GM06990 (cell line): Measurements from ENCODE around the gene CD300LF.
A peak's percentile ranks its signal among the peaks of the same experiment; 100 is the strongest.

Source experiments
- DNase-seq: peaks from one replicate; pipeline ENCODE4 v3.0.0-alpha.2; 2011; ENCODE audit not compliant: insufficient read length; ENCODE audit errors: extremely low read depth
- H3K27me3 ChIP-seq: replicated peaks from 2 replicates; pipeline ENCODE4 v1.6.0; 2011; ENCODE audit warnings: low read length; ENCODE audit not compliant: control insufficient read depth, insufficient read depth
- H3K36me3 ChIP-seq: 2 replicates; pipeline ENCODE4 v1.5.1; 2011; ENCODE audit warnings: low read length; ENCODE audit not compliant: control insufficient read depth, insufficient read depth
- H3K4me3 ChIP-seq: replicated peaks from 2 replicates; pipeline ENCODE4 v1.5.1; 2011; ENCODE audit warnings: low read depth, mild to moderate bottlenecking, control low read depth, low read length
- TF ChIP-seq, protein P1 (sequence below): IDR thresholded peaks from 2 replicates; pipeline ENCODE4 v1.5.1; 2011; ENCODE audit warnings: low read length, control low read depth, mild to moderate bottlenecking, inconsistent platforms; ENCODE audit not compliant: insufficient read depth, poor library complexity, severe bottlenecking

CD300LF gene

DNA sequence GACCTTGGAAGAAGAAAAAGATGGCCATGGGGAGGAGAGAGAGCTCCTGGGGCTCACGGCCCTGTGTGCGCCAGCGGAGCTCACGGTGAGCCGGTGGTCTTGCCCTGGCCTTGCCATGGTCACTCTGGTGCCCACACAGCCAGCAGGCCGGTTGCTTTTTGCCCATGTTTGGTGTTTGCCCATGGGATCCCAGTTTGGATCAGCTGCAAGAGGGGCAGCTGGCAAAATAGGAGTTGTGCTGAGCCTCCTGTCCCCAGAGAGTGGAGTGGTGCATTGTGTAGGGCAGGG, 37.3 kb upstream of the CD300LF start:
- TF ChIP-seq, protein P1, sequence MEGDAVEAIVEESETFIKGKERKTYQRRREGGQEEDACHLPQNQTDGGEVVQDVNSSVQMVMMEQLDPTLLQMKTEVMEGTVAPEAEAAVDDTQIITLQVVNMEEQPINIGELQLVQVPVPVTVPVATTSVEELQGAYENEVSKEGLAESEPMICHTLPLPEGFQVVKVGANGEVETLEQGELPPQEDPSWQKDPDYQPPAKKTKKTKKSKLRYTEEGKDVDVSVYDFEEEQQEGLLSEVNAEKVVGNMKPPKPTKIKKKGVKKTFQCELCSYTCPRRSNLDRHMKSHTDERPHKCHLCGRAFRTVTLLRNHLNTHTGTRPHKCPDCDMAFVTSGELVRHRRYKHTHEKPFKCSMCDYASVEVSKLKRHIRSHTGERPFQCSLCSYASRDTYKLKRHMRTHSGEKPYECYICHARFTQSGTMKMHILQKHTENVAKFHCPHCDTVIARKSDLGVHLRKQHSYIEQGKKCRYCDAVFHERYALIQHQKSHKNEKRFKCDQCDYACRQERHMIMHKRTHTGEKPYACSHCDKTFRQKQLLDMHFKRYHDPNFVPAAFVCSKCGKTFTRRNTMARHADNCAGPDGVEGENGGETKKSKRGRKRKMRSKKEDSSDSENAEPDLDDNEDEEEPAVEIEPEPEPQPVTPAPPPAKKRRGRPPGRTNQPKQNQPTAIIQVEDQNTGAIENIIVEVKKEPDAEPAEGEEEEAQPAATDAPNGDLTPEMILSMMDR = no peak
- DNase-seq = no peak
- Histone ChIP-seq H3K36me3 (no peaks in the 10 kb centered on the region; the same call in 1 of the 2 replicates), H3K4me3 (peak overlapping the region; percentile 92), H3K27me3 (no peaks in the 10 kb centered on the region)

DNA sequence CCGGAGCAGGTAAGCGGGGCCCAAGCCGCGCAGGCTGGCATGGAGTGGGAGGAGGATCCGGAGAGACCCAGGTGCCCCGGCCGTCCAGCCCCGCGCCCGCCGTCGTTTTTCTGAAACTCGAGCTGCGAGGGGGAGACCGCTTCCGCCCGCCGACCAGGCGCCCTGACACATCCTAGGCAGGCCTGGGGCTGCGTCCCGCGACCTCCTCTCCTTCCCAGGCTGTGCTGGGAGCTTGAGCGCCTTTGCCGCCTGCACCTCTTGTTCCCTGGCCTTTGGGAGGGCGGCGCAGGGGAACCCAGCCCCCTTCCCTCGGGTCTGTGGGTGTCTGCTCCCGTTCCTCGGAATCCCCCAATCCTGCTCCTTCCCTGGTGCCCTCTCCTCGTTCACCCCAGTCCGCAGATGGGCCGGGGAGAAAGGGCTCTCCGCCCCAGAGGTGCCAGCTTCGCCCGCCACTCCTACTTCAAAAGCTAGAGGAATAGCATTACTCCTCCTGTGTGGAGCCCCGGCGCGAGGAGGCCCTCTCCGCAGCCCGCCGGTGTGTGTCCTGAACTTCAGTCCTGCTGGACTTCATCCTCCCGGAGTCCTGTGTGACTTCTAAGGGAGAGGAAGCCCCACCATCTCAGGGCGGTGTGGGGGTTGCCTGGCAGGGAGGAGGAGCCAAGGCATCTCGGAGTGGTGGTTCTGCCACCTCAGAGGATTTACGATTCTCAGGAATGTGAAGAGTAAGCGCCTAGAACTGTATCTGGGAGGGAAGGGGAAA, 36.7 kb upstream of the CD300LF start:
- no peak for DNase-seq
- TF ChIP-seq, protein P1 = no peak
- Histone ChIP-seq H3K36me3 (no peaks in the 10 kb centered on the region; the same call in 1 of the 2 replicates), H3K4me3 (peak overlapping the region; percentile 92), H3K27me3 (no peaks in the 10 kb centered on the region)

DNA sequence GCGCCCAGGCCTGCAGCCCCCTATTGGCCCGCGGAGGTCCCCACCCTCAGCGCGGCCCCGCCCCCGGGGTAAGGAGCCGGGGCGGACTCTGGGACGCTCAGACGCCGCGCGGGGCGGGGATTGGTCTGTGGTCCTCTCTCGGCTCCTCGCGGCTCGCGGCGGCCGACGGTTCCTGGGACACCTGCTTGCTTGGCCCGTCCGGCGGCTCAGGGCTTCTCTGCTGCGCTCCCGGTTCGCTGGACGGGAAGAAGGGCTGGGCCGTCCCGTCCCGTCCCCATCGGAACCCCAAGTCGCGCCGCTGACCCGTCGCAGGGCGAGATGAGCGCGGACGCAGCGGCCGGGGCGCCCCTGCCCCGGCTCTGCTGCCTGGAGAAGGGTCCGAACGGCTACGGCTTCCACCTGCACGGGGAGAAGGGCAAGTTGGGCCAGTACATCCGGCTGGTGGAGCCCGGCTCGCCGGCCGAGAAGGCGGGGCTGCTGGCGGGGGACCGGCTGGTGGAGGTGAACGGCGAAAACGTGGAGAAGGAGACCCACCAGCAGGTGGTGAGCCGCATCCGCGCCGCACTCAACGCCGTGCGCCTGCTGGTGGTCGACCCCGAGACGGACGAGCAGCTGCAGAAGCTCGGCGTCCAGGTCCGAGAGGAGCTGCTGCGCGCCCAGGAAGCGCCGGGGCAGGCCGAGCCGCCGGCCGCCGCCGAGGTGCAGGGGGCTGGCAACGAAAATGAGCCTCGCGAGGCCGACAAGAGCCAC, 36.0 kb upstream of the CD300LF start, which contains the start of gene NHERF1:
NHERF1 (plus strand) TSS at position 100 of the 750 bp plus-strand sequence; CDS start at position 319, 219 bp downstream.
- DNase-seq = peak; percentile 97
- TF ChIP-seq, protein P1 = peak; percentile 15
- Histone ChIP-seq H3K27me3 (no peaks in the 10 kb centered on the region), H3K36me3 (no peaks in the 10 kb centered on the region), H3K4me3 (peak within 1 kb of the TSS; percentile 92)

DNA sequence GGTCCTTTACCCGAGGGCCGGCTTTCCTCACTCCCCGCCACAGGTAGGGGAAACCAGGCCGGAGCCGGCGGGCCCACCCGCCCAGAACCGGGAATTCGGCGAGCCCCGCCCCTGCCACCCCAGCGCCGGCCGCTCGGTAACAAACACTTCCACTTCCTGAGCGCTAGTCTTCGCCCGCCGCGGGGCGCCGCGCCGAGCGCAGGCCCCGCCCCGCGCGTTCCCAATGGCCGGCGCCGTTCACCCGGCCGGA, 35.5 kb upstream of the CD300LF start:
- Histone ChIP-seq H3K27me3 (no peaks in the 10 kb centered on the region), H3K36me3 (no peaks in the 10 kb centered on the region), H3K4me3 (peak overlapping the region; percentile 58)
- no peak for DNase-seq
- TF ChIP-seq, protein P1 = no peak

DNA sequence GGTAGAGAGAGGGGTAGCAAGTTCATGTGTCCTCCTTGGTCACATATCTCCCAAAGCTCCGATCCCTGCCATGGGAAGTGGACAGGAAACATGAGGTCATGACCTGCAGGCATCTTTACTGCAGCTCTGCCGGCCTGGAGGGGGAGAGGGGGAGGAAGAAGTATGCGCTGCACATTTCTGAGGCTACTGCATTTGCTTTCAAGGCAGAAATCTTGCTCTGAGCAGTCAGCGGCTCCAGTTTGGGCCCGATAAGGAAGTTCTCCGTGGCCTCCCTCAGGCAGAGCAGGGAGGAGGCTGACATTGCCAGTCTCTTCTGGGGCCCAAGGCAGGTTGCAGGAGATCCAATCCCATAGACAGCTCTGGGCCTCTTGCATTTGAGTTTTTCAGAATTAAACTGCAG, 34.2 kb upstream of the CD300LF start:
- no peak overlapping the region for H3K4me3 ChIP-seq
- TF ChIP-seq, protein P1 = no peak
- no peak for DNase-seq
- no peaks in the 10 kb centered on the region for H3K36me3 ChIP-seq
- H3K27me3 ChIP-seq = no peaks in the 10 kb centered on the region

DNA sequence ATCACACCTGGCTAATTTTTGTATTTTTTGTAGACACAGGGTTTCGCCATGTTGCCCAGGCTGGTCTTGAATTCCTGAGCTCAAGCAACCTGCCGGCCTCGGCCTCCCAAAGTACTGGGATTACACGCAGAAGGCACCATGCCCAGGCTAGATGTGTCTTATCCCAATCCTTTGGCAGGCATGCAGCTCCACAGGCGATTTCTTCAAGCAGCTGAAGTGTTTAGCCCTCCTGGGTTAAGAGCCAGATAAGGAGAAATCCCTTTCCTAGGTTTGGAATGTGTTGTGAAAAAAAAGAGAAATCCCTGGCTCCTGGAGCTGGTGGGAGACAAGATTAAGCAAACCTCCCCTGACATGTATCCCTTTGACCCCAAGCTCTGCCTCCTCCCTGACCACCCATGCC, 33.7 kb upstream of the CD300LF start:
- no peaks in the 10 kb centered on the region for H3K27me3 ChIP-seq
- TF ChIP-seq, protein P1 = no peak
- H3K36me3 ChIP-seq = no peaks in the 10 kb centered on the region
- DNase-seq = no peak
- H3K4me3 ChIP-seq = no peak overlapping the region
